ENCODE measurements around the gene HBG1. TPM values are rescaled to one million over a fixed set of nuclear protein-coding genes. Genes with fewer than 3 reads are reported as not detected.

HBG1 gene
- not detected in 2 replicates for total RNA-seq (ENCODE audit: low replicate concordance)

GRCh38 chr11:5249807-5250396, at the start of gene HBG1:
HBG1 (minus strand) TSS chr11:5249857; CDS start chr11:5249804, 53 bp downstream.

GRCh38 chr11:5269715-5270147, 20.1 kb upstream of the HBG1 start, which contains the start of gene HBE1:
HBE1 (minus strand) TSS chr11:5269945; CDS start chr11:5269890, 55 bp downstream.

GRCh38 chr11:5254646-5255413, 5.2 kb upstream of the HBG1 start, which contains the start of gene HBG2:
HBG2 (minus strand) TSS chr11:5254781; CDS start chr11:5254728, 53 bp downstream.

GRCh38 chr11:5234381-5234834, 15.2 kb downstream of the HBG1 start, which contains the start of gene HBD:
HBD (minus strand) TSS chr11:5234483; CDS start chr11:5234433, 50 bp downstream.

GRCh38 chr11:5226732-5227310, 22.8 kb downstream of the HBG1 start, which contains the start of gene HBB:
HBB (minus strand) TSS chr11:5227071; CDS start chr11:5227021, 50 bp downstream.

GRCh38 chr11:5200582-5200981, 49.1 kb downstream of the HBG1 start, which contains the start of gene OR51V1:
OR51V1 (minus strand) TSS chr11:5200682; CDS start chr11:5200682, 0 bp downstream.

Other genes starting within 250 kb of the HBG1 start
- not detected in 2 replicates for gene OR52J3, start 203.3 kb downstream of the HBG1 start, total RNA-seq (ENCODE audit: low replicate concordance)
- gene OR52E2, start 190.2 kb downstream of the HBG1 start, total RNA-seq (ENCODE audit: low replicate concordance) = not detected in 2 replicates
- not detected in 2 replicates for gene OR52E1, start 180.3 kb downstream of the HBG1 start, total RNA-seq (ENCODE audit: low replicate concordance)
- not detected in 2 replicates for gene OR52A5, start 111.5 kb downstream of the HBG1 start, total RNA-seq (ENCODE audit: low replicate concordance)
- gene OR52A1, start 95.1 kb downstream of the HBG1 start, total RNA-seq (ENCODE audit: low replicate concordance) = not detected in 2 replicates
- not detected in 2 replicates for gene OR51V1, start 49.2 kb downstream of the HBG1 start, total RNA-seq (ENCODE audit: low replicate concordance)
- gene HBB, start 22.8 kb downstream of the HBG1 start, total RNA-seq (ENCODE audit: low replicate concordance) = not detected in 2 replicates
- gene HBD, start 15.4 kb downstream of the HBG1 start, total RNA-seq (ENCODE audit: low replicate concordance) = not detected in 2 replicates
- 0.12 TPM in 1 of 2 replicates, not detected in the other for gene HBG2, start 4.9 kb upstream of the HBG1 start, total RNA-seq (ENCODE audit: low replicate concordance)
- not detected in 2 replicates for gene HBE1, start 20.1 kb upstream of the HBG1 start, total RNA-seq (ENCODE audit: low replicate concordance)
- not detected in 2 replicates for gene OR51B4, start 52.1 kb upstream of the HBG1 start, total RNA-seq (ENCODE audit: low replicate concordance)
- 0.12 TPM in 1 of 2 replicates, not detected in the other for gene OR51B2, start 74.4 kb upstream of the HBG1 start, total RNA-seq (ENCODE audit: low replicate concordance)
- 0.15 TPM in 1 of 2 replicates, not detected in the other for gene OR51B5, start 93.7 kb upstream of the HBG1 start, total RNA-seq (ENCODE audit: low replicate concordance)
- not detected in 2 replicates for gene OR51B6, start 101.7 kb upstream of the HBG1 start, total RNA-seq (ENCODE audit: low replicate concordance)
- gene OR51M1, start 134.0 kb upstream of the HBG1 start, total RNA-seq (ENCODE audit: low replicate concordance) = not detected in 2 replicates
- not detected in 2 replicates for gene OR51Q1, start 172.3 kb upstream of the HBG1 start, total RNA-seq (ENCODE audit: low replicate concordance)
- gene OR51I1, start 191.7 kb upstream of the HBG1 start, total RNA-seq (ENCODE audit: low replicate concordance) = not detected in 2 replicates
- not detected in 2 replicates for gene OR51I2, start 199.5 kb upstream of the HBG1 start, total RNA-seq (ENCODE audit: low replicate concordance)
- not detected in 2 replicates for gene OR52D1, start 238.8 kb upstream of the HBG1 start, total RNA-seq (ENCODE audit: low replicate concordance)

All from smooth muscle cell of the coronary artery (primary cell).